GM21825 (cell line): ENCODE measurements around the gene CCDC144A.
"Not testable (repeated sequence)": the region's sequence is repeated elsewhere in the genome, so short reads cannot be mapped to it uniquely, and the experiment has no call there.

Source experiments
- ATAC-seq: cut with Tn5 transposase; IDR thresholded peaks from one replicate; pipeline ENCODE4 v1.9.1; 2021; ENCODE audit warnings: mild to moderate bottlenecking, moderate library complexity; ENCODE audit not compliant: unreplicated experiment

Gene CCDC144A

DNA sequence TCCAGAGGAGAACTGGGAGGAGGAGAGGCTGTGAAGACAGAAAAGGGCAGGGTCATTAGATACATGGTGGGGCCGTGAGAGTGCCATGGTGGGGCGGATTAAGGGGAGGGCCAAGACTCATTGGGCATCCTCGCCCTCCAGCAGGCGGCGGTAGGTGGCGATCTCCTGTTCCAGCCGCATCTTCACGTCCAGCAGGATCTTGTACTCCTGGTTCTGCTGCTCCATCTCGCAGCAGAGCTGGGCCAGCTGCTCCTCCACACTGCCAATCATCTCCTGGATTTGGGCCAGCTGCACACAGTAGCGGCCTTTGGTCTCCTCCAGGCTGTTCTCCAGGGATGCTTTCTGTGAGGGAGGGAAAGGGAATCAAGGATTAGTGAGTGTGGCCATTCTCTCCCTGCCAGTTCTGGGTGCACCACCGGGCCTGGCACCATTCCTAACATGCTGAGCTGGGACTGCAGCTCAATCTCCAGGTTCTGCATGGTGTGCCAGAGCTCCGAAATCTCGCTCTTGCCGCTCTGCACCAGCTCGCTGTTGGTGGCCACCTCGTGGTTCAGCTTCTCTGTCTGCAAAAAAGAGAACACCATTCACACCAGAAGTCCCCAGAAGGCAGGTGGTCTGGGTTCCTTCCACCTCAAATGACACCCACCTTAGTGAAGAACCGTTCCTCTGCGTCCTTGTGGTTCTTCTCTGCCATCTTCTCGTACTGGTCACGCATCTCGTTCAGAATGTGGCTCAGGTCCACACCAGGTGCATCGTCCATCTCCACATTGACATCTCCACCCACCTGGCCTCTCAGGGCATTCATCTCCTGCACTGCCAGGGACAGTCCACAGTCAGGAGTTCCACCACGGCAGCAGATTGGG, 129.0 kb downstream of the CCDC144A start:
- ATAC-seq = no peak

DNA sequence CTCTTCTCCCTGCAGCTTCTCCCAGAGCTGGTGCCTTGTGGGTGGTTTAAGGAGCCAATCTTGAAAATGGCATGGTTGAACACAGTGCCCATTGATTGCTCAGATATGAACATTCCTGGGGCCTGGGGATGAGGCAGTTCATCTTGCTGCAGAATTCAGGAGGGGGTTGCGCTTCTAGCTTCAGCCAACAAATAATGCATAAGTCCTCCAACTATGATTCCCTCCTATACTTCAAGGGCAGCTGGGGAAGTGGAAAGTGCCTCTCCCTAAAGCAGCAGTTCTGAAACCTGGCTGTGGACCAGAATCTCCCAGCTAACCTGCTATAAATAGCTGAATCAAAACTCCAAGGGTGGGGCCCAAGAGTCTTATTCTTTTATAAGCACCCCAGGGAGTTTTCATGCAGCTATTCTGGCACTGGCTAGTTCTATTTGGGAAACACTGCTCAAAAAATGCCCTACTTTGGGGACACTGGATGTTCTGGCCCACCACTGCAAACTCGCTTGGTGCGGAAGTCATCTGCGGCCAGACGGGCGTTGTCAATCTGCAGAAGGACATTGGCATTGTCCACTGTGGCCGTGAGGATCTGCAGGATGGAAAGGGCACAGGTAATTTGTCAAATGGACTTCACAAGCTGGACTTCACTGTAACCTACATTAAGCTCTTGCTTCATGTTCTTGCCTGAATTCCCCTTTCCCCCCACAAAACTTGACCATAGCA, 130.3 kb downstream of the CCDC144A start:
- no peak for ATAC-seq

DNA sequence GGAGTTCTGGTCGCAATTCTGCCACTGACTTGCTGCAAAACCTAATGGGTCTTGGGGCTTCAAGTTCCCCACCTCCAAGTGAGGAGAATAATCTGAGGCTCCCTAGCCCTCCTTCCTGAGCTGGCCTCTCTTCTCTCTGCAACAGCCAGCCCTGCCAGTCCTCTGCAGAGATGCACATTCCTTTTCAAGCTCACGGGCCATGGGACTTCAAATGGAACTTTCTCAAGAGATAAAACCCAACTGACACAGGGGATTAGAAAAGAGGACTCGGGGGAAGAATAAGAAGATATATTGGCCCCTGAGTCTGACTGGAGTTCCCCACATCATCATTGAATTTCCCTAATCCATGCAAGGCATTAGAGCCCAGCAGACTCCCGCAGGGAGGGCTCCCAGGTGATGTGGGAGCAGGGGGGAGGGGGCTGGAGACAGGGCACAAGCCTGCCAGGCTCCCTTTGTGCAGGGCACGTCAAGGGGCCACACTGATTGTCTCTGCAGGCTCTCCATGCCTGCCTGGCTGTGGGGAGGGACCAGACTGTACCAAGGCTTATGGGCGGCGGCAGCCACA, 131.0 kb downstream of the CCDC144A start:
- ATAC-seq = no peak

DNA sequence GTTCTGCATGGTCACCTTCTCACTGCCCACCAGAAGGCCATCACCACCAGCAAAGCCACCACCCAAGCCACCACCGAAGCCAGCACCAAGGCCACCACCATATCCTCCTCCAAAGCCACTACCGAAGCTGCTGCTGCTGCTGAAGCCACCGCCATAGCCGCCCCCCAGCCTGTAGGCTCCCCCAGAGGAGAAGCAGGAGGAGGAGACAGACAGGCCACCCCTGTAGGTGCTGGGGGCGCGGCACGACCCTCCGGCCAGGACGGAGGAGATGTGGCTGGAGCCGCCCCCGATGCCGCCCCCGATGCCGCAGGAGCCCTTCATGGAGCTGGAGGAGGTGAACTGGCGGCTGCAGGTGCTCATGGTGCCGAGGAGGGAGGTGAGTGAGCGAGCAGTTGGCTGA, 132.1 kb downstream of the CCDC144A start:
- ATAC-seq = not testable (repeated sequence)

DNA sequence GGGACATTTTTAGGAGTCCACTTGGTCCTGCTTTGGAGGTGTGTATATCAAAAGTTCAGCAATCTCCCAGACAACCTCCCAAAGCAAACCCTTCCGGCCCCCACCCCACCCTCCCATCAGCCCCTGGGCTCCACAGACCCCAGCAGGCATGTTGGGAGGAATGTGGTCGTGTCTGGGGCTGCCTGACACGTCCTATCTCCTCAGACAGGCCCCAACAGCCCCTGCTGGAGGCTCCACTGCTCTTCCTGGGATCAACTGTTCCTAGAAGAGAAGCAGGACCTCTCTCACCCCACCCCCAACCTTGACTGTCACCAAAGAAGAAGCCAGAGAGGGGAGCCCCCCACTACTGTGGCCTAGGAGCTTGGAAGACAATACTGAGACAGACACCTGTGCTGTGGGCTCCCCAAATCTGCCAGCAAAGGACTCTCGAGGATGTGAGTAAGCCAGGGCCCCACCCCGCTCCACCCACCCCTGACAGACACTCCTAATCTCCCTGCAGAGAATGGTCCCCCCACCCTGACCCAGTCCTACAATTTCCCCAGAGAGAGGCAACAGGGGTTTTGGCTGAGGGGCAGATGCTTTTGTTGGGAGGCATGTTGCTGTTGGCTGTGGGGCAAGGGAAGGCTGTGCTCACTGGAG, 133.8 kb downstream of the CCDC144A start:
- not testable (repeated sequence) for ATAC-seq
